Measurements from ENCODE around the gene KLHL26. TPM values are rescaled to one million over a fixed set of nuclear protein-coding genes. Genes with fewer than 3 reads are reported as not detected.

The KLHL26 gene
- total and polyA plus RNA-seq, 2 donors from 2014 or later: 5.6 to 16.1 TPM

DNA sequence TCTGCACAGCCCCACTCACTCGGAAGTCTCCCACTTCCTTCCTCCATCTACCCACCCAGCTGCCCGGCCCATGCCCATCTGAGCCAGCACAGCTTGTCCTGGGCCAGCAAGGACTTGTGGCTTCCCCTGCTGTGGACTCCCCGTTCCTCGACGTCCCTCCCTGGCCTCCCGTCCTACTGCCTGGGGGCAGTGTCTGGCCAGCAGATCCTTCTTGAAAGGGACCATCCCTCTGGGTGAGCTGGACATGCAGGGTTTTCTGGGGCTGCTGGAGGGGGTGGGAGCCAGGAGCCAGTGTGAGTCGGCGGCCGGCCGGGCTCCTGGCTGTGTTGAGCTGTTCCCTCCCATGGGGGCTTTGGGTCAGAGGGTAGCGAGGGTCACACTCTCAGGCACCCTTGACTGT, 73.4 kb downstream of the KLHL26 start:
- no peaks in the 10 kb centered on the region for H3K27me3 ChIP-seq (ENCODE audit: control insufficient read depth, insufficient read depth, low read length)
- no peak overlapping the region for H3K9ac ChIP-seq (ENCODE audit: low read length in 3 of 3)
- TF ChIP-seq, protein P1, sequence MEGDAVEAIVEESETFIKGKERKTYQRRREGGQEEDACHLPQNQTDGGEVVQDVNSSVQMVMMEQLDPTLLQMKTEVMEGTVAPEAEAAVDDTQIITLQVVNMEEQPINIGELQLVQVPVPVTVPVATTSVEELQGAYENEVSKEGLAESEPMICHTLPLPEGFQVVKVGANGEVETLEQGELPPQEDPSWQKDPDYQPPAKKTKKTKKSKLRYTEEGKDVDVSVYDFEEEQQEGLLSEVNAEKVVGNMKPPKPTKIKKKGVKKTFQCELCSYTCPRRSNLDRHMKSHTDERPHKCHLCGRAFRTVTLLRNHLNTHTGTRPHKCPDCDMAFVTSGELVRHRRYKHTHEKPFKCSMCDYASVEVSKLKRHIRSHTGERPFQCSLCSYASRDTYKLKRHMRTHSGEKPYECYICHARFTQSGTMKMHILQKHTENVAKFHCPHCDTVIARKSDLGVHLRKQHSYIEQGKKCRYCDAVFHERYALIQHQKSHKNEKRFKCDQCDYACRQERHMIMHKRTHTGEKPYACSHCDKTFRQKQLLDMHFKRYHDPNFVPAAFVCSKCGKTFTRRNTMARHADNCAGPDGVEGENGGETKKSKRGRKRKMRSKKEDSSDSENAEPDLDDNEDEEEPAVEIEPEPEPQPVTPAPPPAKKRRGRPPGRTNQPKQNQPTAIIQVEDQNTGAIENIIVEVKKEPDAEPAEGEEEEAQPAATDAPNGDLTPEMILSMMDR (IDR thresholded peaks at IDR 0.05; ENCODE audit: borderline replicate concordance, extremely low read depth, insufficient read depth): no peak
- H3K27ac ChIP-seq (ENCODE audit: low read depth in 2 of 2, low read length in 2 of 2): no peak overlapping the region
- H3K4me3 ChIP-seq (ENCODE audit: low read length in 3 of 3): no peak overlapping the region
- H3K4me1 ChIP-seq (ENCODE audit: control insufficient read depth in 2 of 3, insufficient read depth in 2 of 3, low read depth in 1 of 3, low read length in 3 of 3): peaks cover 0 to 13% (median 5%) of the 10 kb centered on the region in 3 donors
- no peaks in the 10 kb centered on the region for H3K36me3 ChIP-seq (ENCODE audit: control insufficient read depth in 2 of 3, insufficient read depth in 3 of 3, low read length in 3 of 3)
- H3K9me3 ChIP-seq (ENCODE audit: control insufficient read depth in 2 of 3, insufficient read depth in 1 of 3, low read length in 3 of 3): no peaks in the 10 kb centered on the region
- DNase-seq (no peak), FAIRE-seq (no peak)
- intact Hi-C loops (cut with DNase I): no loop called here

DNA sequence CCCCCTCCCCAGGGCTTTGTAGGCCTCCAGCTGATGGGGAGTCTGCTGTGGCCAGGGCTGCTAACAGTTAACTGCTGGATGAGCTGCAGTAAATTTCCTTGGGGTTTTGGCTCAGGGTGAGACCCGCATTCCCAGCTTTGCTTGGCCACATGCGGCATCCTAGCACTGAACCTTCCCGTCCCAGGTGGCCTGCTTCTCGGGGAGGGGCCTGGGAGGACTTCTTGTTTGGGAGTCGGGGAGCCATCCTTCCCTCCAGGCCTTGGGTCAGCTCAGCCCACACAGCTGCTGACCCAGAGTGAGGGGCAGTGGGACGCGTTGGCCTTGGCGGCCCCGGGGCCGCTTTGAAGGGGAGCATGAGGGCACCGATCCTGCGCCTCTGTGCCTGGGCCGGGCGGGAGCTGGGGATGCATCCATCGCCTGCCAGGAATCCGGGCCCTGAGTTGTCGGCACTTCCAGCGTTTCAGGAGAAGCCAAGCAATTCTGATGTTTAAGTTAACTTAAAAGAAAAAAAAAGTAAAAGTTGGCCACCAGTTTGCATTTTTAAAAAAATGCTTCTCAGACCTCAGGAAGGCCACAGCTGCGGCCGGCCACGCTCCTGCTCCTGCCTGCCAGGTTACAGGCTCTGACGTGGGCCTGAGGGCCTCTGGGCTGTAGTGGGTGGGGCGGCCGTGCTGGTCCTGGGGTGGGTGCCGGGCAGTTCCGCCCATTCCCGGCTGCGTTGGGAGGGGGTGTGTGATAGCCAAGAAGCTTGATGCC, 74.3 kb downstream of the KLHL26 start:
- Histone ChIP-seq H3K9ac (ENCODE audit: low read length in 3 of 3) (no peak overlapping the region), H3K27me3 (ENCODE audit: control insufficient read depth, insufficient read depth, low read length) (no peaks in the 10 kb centered on the region), H3K4me3 (ENCODE audit: low read length in 3 of 3) (no peak overlapping the region), H3K36me3 (ENCODE audit: control insufficient read depth in 2 of 3, insufficient read depth in 3 of 3, low read length in 3 of 3) (no peaks in the 10 kb centered on the region), H3K9me3 (ENCODE audit: control insufficient read depth in 2 of 3, insufficient read depth in 1 of 3, low read length in 3 of 3) (no peaks in the 10 kb centered on the region), H3K27ac (ENCODE audit: low read depth in 2 of 2, low read length in 2 of 2) (peak overlapping the region in 1 of 2 donors; percentile 11), H3K4me1 (ENCODE audit: control insufficient read depth in 2 of 3, insufficient read depth in 2 of 3, low read depth in 1 of 3, low read length in 3 of 3) (peaks cover 0 to 13% (median 5%) of the 10 kb centered on the region in 3 donors)
- DNase-seq: peak in 3 of 5 donors; percentile 9 to 87 (median 72)
- no peak for FAIRE-seq
- intact Hi-C loops (cut with DNase I): no loop called here
- TF ChIP-seq, protein P1 (IDR thresholded peaks at IDR 0.05; ENCODE audit: borderline replicate concordance, extremely low read depth, insufficient read depth): no peak

DNA sequence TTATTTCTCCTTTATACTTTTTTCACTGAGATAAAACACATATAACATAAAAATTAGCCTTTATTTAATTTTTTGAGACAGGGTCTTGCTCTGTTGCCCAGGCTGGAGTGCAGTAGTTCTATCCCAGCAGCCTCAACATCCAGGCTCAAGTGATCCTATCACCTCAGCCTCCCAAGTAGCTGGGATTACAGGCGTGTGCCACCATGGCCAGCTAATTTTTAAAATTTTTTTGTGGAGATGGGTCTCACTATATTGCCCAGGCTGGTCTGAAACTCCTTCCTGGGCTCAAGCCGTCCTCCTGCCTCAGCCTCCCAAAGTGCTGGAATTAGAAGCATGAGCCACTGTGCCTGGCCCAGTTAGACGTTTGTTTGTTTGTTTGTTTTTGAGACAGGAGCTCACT, 75.1 kb downstream of the KLHL26 start:
- peak overlapping the region in 1 of 2 donors; percentile 11 for H3K27ac ChIP-seq (ENCODE audit: low read depth in 2 of 2, low read length in 2 of 2)
- intact Hi-C loops (cut with DNase I): no loop called here
- DNase-seq: no peak
- H3K36me3 ChIP-seq (ENCODE audit: control insufficient read depth in 2 of 3, insufficient read depth in 3 of 3, low read length in 3 of 3): no peaks in the 10 kb centered on the region
- H3K4me1 ChIP-seq (ENCODE audit: control insufficient read depth in 2 of 3, insufficient read depth in 2 of 3, low read depth in 1 of 3, low read length in 3 of 3): peaks cover 0 to 13% (median 5%) of the 10 kb centered on the region in 3 donors
- TF ChIP-seq, protein P1 (IDR thresholded peaks at IDR 0.05; ENCODE audit: borderline replicate concordance, extremely low read depth, insufficient read depth): no peak
- H3K9ac ChIP-seq (ENCODE audit: low read length in 3 of 3): no peak overlapping the region
- no peaks in the 10 kb centered on the region for H3K27me3 ChIP-seq (ENCODE audit: control insufficient read depth, insufficient read depth, low read length)
- H3K4me3 ChIP-seq (ENCODE audit: low read length in 3 of 3): no peak overlapping the region
- no peaks in the 10 kb centered on the region for H3K9me3 ChIP-seq (ENCODE audit: control insufficient read depth in 2 of 3, insufficient read depth in 1 of 3, low read length in 3 of 3)
- no peak for FAIRE-seq
